ENCODE measurements around the gene PTPN7.

- TF ChIP-seq, protein P1, sequence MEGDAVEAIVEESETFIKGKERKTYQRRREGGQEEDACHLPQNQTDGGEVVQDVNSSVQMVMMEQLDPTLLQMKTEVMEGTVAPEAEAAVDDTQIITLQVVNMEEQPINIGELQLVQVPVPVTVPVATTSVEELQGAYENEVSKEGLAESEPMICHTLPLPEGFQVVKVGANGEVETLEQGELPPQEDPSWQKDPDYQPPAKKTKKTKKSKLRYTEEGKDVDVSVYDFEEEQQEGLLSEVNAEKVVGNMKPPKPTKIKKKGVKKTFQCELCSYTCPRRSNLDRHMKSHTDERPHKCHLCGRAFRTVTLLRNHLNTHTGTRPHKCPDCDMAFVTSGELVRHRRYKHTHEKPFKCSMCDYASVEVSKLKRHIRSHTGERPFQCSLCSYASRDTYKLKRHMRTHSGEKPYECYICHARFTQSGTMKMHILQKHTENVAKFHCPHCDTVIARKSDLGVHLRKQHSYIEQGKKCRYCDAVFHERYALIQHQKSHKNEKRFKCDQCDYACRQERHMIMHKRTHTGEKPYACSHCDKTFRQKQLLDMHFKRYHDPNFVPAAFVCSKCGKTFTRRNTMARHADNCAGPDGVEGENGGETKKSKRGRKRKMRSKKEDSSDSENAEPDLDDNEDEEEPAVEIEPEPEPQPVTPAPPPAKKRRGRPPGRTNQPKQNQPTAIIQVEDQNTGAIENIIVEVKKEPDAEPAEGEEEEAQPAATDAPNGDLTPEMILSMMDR (IDR thresholded peaks at IDR 0.05): no peak
- TF ChIP-seq POLR2A (IDR thresholded peaks at IDR 0.05): no peak
Measured at GRCh38 chr1:202146279-202146678, 14.1 kb downstream of the PTPN7 start.

Data from Peyer's patch (tissue), 4 donors.